Activated CD8-positive, alpha-beta memory T cell treated with anti-CD3 and anti-CD28 coated beads for 4 hours (primary cell): ENCODE measurements around the gene SCD.
"Not testable (repeated sequence)": the region's sequence is repeated elsewhere in the genome, so short reads cannot be mapped to it uniquely, and the experiment has no call there.

Source experiments
- DNase-seq, 2 donors: peaks; one replicate each; pipeline ENCODE4 v3.0.0-alpha.2; 2020; ENCODE audit warnings: low read depth in 2 of 2

The SCD gene

GRCh38 chr10:100362570-100363496, 15.8 kb downstream of the SCD start:
- DNase-seq, result no peak

GRCh38 chr10:100364175-100364574, 17.1 kb downstream of the SCD start:
- DNase-seq, result no peak

- no peak for DNase-seq
Measured at GRCh38 chr10:100364735-100365391, 17.8 kb downstream of the SCD start.

- DNase-seq, result no peak
Measured at GRCh38 chr10:100368721-100369120, 21.7 kb downstream of the SCD start.

GRCh38 chr10:100370714-100371481, 23.9 kb downstream of the SCD start:
- DNase-seq, result peak in 1 of 2 donors; percentile 14

GRCh38 chr10:100371482-100372027, 24.5 kb downstream of the SCD start:
- no peak for DNase-seq

- DNase-seq, result no peak
Measured at GRCh38 chr10:100372415-100373297, 25.6 kb downstream of the SCD start.

GRCh38 chr10:100373298-100374199, 26.5 kb downstream of the SCD start:
- peak; percentile 72 to 80 for DNase-seq

- no peak for DNase-seq
Measured at GRCh38 chr10:100374200-100374655, 27.2 kb downstream of the SCD start.

- not testable (repeated sequence) for DNase-seq
Measured at GRCh38 chr10:100374677-100375353, 27.8 kb downstream of the SCD start.

GRCh38 chr10:100376656-100377055, 29.6 kb downstream of the SCD start:
- not testable (repeated sequence) for DNase-seq

- DNase-seq, result no peak
Measured at GRCh38 chr10:100377830-100378229, 30.8 kb downstream of the SCD start.

- DNase-seq, result no peak
Measured at GRCh38 chr10:100380400-100380799, 33.4 kb downstream of the SCD start.

GRCh38 chr10:100382553-100382952, 35.5 kb downstream of the SCD start:
- no peak for DNase-seq

GRCh38 chr10:100383251-100383650, 36.2 kb downstream of the SCD start:
- no peak for DNase-seq

- no peak for DNase-seq
Measured at GRCh38 chr10:100391163-100392002, 44.4 kb downstream of the SCD start.

GRCh38 chr10:100392686-100393003, 45.6 kb downstream of the SCD start:
- DNase-seq, result no peak

- no peak for DNase-seq
Measured at GRCh38 chr10:100395626-100396025, 48.6 kb downstream of the SCD start.
